ENCODE measurements around the gene PRCC.

PRCC gene

DNA sequence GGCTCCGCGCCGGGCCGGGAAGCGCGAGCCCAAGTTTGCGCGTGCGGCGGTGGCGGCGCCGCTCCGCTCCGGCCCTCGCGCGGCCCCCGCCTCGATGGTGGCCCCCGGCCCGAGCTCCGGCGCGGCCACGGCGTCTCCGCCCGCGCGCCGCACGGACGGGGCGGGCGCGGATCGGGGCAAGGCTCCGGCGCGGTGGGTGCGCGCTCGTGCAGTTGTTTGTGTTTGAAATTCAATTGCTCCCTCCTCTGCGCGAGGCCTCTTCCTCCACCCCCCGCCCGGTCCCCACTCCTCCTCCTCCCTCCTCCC is 15.9 kb upstream of the PRCC start, which contains the start of gene HDGF:
Gene HDGF (minus strand): TSS at position 225 of the 306 bp plus-strand sequence. CDS start 246 bp downstream, outside the sequence.
- Histone ChIP-seq H3F3A (ENCODE audit: insufficient read depth, low read length) (no peaks in the 10 kb centered on the region), H3K36me3 (ENCODE audit: insufficient read depth, low read length) (peaks cover 10% of the 10 kb centered on the region; the same call in 1 of the 2 replicates), H3K27me3 (ENCODE audit: insufficient read depth, low read length) (no peaks in the 10 kb centered on the region), H3K27ac (ENCODE audit: low read depth, low read length, poor library complexity, severe bottlenecking) (peak within 1 kb of the TSS; percentile 88), H3K9me2 (ENCODE audit: low read depth, low read length) (no peaks in the 10 kb centered on the region), H3K4me1 (ENCODE audit: insufficient read depth, low read length, severe bottlenecking) (peaks cover 47% of the 10 kb centered on the region), H3K79me2 (ENCODE audit: insufficient read depth, low read length) (peaks cover 45% of the 10 kb centered on the region), H2AFZ (ENCODE audit: low read length) (no peak within 1 kb of the TSS), H3K4me2 (ENCODE audit: low read length) (peak within 1 kb of the TSS; percentile 98), H3K9ac (ENCODE audit: low read length) (peak within 1 kb of the TSS; percentile 99), H3K9me3 (ENCODE audit: low read length) (no peaks in the 10 kb centered on the region), H3K4me3 (ENCODE audit: low read depth, low read length, poor library complexity, severe bottlenecking) (peak within 1 kb of the TSS; percentile 91), H4K20me1 (ENCODE audit: insufficient read depth, low read length) (no peaks in the 10 kb centered on the region)
- TF ChIP-seq EZH2 (IDR thresholded peaks at IDR 0.05; ENCODE audit: borderline replicate concordance, low read length), result no peak
- TF ChIP-seq, protein P1, sequence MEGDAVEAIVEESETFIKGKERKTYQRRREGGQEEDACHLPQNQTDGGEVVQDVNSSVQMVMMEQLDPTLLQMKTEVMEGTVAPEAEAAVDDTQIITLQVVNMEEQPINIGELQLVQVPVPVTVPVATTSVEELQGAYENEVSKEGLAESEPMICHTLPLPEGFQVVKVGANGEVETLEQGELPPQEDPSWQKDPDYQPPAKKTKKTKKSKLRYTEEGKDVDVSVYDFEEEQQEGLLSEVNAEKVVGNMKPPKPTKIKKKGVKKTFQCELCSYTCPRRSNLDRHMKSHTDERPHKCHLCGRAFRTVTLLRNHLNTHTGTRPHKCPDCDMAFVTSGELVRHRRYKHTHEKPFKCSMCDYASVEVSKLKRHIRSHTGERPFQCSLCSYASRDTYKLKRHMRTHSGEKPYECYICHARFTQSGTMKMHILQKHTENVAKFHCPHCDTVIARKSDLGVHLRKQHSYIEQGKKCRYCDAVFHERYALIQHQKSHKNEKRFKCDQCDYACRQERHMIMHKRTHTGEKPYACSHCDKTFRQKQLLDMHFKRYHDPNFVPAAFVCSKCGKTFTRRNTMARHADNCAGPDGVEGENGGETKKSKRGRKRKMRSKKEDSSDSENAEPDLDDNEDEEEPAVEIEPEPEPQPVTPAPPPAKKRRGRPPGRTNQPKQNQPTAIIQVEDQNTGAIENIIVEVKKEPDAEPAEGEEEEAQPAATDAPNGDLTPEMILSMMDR (IDR thresholded peaks at IDR 0.05; ENCODE audit: low read length), result no peak

GRCh38 chr1:156751757-156752481 is 15.4 kb upstream of the PRCC start:
- H3F3A ChIP-seq (ENCODE audit: insufficient read depth, low read length), result no peaks in the 10 kb centered on the region
- peak overlapping the region; percentile 99 for H3K9ac ChIP-seq (ENCODE audit: low read length)
- H3K9me3 ChIP-seq (ENCODE audit: low read length), result no peaks in the 10 kb centered on the region
- peak overlapping the region; percentile 91 for H3K4me3 ChIP-seq (ENCODE audit: low read depth, low read length, poor library complexity, severe bottlenecking)
- peak overlapping the region; percentile 88 for H3K27ac ChIP-seq (ENCODE audit: low read depth, low read length, poor library complexity, severe bottlenecking)
- H3K4me1 ChIP-seq (ENCODE audit: insufficient read depth, low read length, severe bottlenecking), result peaks cover 42% of the 10 kb centered on the region
- H3K27me3 ChIP-seq (ENCODE audit: insufficient read depth, low read length), result no peaks in the 10 kb centered on the region
- H3K36me3 ChIP-seq (ENCODE audit: insufficient read depth, low read length), result peaks cover 9% of the 10 kb centered on the region; the same call in 1 of the 2 replicates
- H4K20me1 ChIP-seq (ENCODE audit: insufficient read depth, low read length), result no peaks in the 10 kb centered on the region
- H3K4me2 ChIP-seq (ENCODE audit: low read length), result peak overlapping the region; percentile 85
- no peak overlapping the region for H2AFZ ChIP-seq (ENCODE audit: low read length)
- no peak for TF ChIP-seq EZH2 (IDR thresholded peaks at IDR 0.05; ENCODE audit: borderline replicate concordance, low read length)
- TF ChIP-seq, protein P1 (IDR thresholded peaks at IDR 0.05; ENCODE audit: low read length), result no peak
- peaks cover 41% of the 10 kb centered on the region for H3K79me2 ChIP-seq (ENCODE audit: insufficient read depth, low read length)
- no peaks in the 10 kb centered on the region for H3K9me2 ChIP-seq (ENCODE audit: low read depth, low read length)

- Histone ChIP-seq H4K20me1 (ENCODE audit: insufficient read depth, low read length) (no peaks in the 10 kb centered on the region), H3K79me2 (ENCODE audit: insufficient read depth, low read length) (peaks cover 33% of the 10 kb centered on the region), H3K4me2 (ENCODE audit: low read length) (peak overlapping the region; percentile 85), H3K4me3 (ENCODE audit: low read depth, low read length, poor library complexity, severe bottlenecking) (peak overlapping the region; percentile 91), H3K4me1 (ENCODE audit: insufficient read depth, low read length, severe bottlenecking) (peaks cover 33% of the 10 kb centered on the region), H3K36me3 (ENCODE audit: insufficient read depth, low read length) (peaks cover 9% of the 10 kb centered on the region; the same call in 1 of the 2 replicates), H3K27me3 (ENCODE audit: insufficient read depth, low read length) (no peaks in the 10 kb centered on the region), H3F3A (ENCODE audit: insufficient read depth, low read length) (no peaks in the 10 kb centered on the region), H3K9me3 (ENCODE audit: low read length) (no peaks in the 10 kb centered on the region), H3K9ac (ENCODE audit: low read length) (peak overlapping the region; percentile 99), H3K9me2 (ENCODE audit: low read depth, low read length) (no peaks in the 10 kb centered on the region), H2AFZ (ENCODE audit: low read length) (no peak overlapping the region), H3K27ac (ENCODE audit: low read depth, low read length, poor library complexity, severe bottlenecking) (peak overlapping the region; percentile 88)
- TF ChIP-seq, protein P1 (IDR thresholded peaks at IDR 0.05; ENCODE audit: low read length), result no peak
- TF ChIP-seq EZH2 (IDR thresholded peaks at IDR 0.05; ENCODE audit: borderline replicate concordance, low read length), result no peak
Observed at GRCh38 chr1:156752843-156753482, 14.4 kb upstream of the PRCC start.
